GM19438 (cell line): Measurements from ENCODE around the gene NSUN5.
"Not testable (repeated sequence)": the region's sequence is repeated elsewhere in the genome, so short reads cannot be mapped to it uniquely, and the experiment has no call there.

Experiments
- ATAC-seq: cut with Tn5 transposase; IDR thresholded peaks from one replicate; pipeline ENCODE4 v1.9.1; 2021; ENCODE audit warnings: low read depth; ENCODE audit not compliant: unreplicated experiment

The NSUN5 gene

GRCh38 chr7:73327449-73327848 lies 18.8 kb upstream of the NSUN5 start:
- ATAC-seq: not testable (repeated sequence)

- ATAC-seq: not testable (repeated sequence)
These were observed 16.8 kb upstream of the NSUN5 start for GRCh38 chr7:73325424-73325823.

GRCh38 chr7:73324081-73324845 lies 15.6 kb upstream of the NSUN5 start:
- ATAC-seq: not testable (repeated sequence)

- ATAC-seq: not testable (repeated sequence)
These were observed 14.9 kb upstream of the NSUN5 start for GRCh38 chr7:73323434-73324080.

- not testable (repeated sequence) for ATAC-seq
These were observed 11.4 kb upstream of the NSUN5 start for GRCh38 chr7:73320009-73320408.

- not testable (repeated sequence) for ATAC-seq
These were observed 10.9 kb upstream of the NSUN5 start for GRCh38 chr7:73319541-73319940.

GRCh38 chr7:73318656-73319204 lies 10.1 kb upstream of the NSUN5 start:
- not testable (repeated sequence) for ATAC-seq

- no peak for ATAC-seq
These were observed 7.9 kb upstream of the NSUN5 start for GRCh38 chr7:73316521-73316920.

- ATAC-seq: no peak
These were observed 5.6 kb upstream of the NSUN5 start for GRCh38 chr7:73314271-73314670.

GRCh38 chr7:73313521-73313906 lies 4.9 kb upstream of the NSUN5 start:
- no peak for ATAC-seq

- ATAC-seq: no peak
These were observed 4.3 kb upstream of the NSUN5 start for GRCh38 chr7:73312831-73313520.

GRCh38 chr7:73311421-73311820 lies 2.8 kb upstream of the NSUN5 start:
- not testable (repeated sequence) for ATAC-seq

- ATAC-seq: peak; percentile 35
These were observed 457 bp downstream of the NSUN5 start for GRCh38 chr7:73308074-73308664.

GRCh38 chr7:73307436-73307835 lies 1.2 kb downstream of the NSUN5 start:
- ATAC-seq: no peak

GRCh38 chr7:73304612-73305387 lies 3.8 kb downstream of the NSUN5 start:
- ATAC-seq: not testable (repeated sequence)

- no peak for ATAC-seq
These were observed 4.6 kb downstream of the NSUN5 start for GRCh38 chr7:73304071-73304470.

- no peak for ATAC-seq
These were observed 5.1 kb downstream of the NSUN5 start for GRCh38 chr7:73303546-73303945.

GRCh38 chr7:73302846-73303245 lies 5.8 kb downstream of the NSUN5 start:
- not testable (repeated sequence) for ATAC-seq

GRCh38 chr7:73301108-73301507 lies 7.5 kb downstream of the NSUN5 start:
- ATAC-seq: not testable (repeated sequence)

- not testable (repeated sequence) for ATAC-seq
These were observed 8.8 kb downstream of the NSUN5 start for GRCh38 chr7:73299812-73300211.
